HG02840 (cell line): ENCODE results near the gene LEPROT.
"Not testable (repeated sequence)": the region's sequence is repeated elsewhere in the genome, so short reads cannot be mapped to it uniquely, and the experiment has no call there.

Source experiments
- ATAC-seq: cut with Tn5 transposase; IDR thresholded peaks from one replicate; pipeline ENCODE4 v1.9.1; 2021; ENCODE audit warnings: mild to moderate bottlenecking, moderate library complexity, moderate number of reproducible peaks; ENCODE audit not compliant: unreplicated experiment, low FRiP score

Gene LEPROT

GRCh38 chr1:65420590-65421350 is at the start of gene LEPROT, which contains the start of gene LEPR:
LEPROT (plus strand) TSS chr1:65420668; CDS start chr1:65420725, 57 bp downstream.
LEPR (plus strand) TSS chr1:65420668; CDS start chr1:65565566, 144,898 bp downstream.
- peak; percentile 57 for ATAC-seq

DNA sequence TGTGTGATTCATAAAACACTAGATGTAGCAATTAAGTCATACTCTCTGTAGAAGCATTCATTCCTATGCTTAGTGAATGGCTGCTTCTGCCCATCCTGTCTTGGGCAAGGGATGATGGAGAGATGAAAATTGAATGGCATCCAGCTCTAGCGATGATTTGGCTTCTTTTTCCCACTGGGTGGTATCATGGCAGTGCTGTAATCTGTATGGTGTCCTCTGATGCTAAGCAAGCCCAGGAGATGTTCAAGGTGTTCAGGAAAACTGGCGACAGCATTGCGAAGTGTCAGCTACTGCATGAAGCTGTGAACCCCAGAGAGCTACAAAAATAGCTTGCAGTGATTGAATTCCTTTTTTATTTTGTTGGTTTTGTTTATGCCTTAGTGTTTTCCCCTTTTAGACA is 48.9 kb upstream of the LEPROT start:
- no peak for ATAC-seq

DNA sequence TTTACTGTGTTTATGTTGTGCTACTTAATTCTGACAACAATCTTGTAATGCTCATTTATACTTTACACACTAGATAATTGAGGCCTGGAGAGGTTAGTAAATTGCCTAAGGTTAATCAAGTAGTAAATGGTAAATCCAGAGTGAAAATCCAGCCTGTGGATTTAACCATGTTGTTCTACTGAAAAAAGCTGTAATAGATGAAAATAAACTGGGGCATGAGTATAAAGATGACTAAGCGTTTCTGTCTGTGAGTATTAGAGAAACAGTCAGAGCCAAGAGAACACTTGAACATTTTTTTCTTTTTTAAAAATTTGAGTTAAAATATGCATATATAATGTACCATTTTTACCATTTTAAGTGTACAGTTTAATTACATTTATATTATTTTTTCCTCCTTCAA is 47.9 kb upstream of the LEPROT start:
- ATAC-seq = no peak

GRCh38 chr1:65377496-65378246 is 42.8 kb upstream of the LEPROT start:
- no peak for ATAC-seq

DNA sequence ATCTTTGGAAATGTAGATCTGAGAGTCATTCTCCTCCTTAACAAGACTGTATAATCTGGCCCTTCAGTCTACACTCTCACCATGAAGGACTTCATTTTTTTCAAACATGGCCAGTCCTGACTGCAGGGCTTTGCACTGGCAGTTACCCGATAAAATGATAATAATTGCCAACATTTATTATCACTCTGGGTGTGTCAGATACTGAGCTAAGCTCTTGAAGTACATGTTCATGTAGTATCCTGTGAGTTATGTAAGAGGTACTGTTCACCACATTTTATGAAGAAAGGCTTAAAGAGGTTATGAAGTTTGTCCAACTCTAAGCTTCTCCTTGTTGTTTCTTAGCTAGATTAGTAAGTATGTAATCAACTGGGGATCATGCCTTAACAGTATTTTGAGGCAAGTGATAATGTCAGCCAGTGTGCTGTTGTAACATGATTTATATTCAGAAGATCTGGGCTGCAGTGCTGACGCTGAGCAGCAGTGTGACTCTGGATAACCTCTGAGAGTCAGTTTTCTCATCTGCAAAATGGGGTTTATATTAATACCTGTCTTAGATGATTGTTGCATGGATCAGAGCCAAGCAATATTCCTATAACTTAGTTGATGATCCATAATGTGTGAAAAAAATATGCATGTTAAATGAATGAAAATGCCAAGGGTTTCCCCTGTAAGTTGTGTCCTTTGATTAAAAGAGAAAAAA is 42.1 kb upstream of the LEPROT start:
- no peak for ATAC-seq

GRCh38 chr1:65384426-65384825 is 36.0 kb upstream of the LEPROT start:
- ATAC-seq = not testable (repeated sequence)

GRCh38 chr1:65386439-65386838 is 34.0 kb upstream of the LEPROT start:
- ATAC-seq = no peak

DNA sequence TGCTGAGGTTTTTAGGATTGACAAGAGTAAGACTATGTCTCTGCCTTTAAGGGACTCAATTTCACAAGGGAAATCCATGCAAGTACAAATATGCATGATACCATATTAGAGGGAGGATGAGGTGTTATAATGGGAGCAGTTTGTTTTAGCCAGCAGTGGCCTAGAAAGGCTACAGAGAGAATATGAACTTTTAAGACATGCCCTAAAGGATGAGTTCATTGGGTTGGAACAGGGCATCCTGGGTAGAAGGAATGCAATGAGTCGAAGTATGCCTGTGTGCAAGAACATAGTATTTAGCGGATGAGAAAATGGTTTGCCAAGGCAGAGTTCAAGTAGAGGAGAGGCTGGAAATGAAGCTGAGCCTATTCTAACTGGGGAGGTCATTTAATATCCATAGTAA is 32.6 kb upstream of the LEPROT start:
- no peak for ATAC-seq

- no peak for ATAC-seq
Measured at GRCh38 chr1:65388908-65389695, 31.4 kb upstream of the LEPROT start.

GRCh38 chr1:65392497-65392896 is 28.0 kb upstream of the LEPROT start:
- no peak for ATAC-seq

DNA sequence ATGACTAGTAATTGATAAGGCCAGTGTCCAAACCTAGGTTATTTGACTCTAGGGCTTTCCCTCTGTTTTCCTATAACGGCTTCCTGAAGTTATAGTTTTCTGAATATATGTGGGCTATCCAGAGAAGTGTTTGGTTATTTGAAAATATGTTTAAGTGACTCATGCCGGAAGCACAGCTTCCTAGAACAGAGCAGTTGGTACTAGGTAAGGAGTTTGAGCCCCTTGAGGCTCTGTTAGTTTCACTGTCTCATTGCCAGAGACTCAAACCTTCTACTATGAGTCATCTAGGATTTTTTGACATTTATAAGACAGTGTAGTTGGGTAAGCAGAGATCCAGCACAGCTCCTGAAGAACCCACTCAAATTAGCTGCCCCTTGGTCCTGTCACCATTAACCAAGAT is 27.1 kb upstream of the LEPROT start:
- ATAC-seq = peak; percentile 75

DNA sequence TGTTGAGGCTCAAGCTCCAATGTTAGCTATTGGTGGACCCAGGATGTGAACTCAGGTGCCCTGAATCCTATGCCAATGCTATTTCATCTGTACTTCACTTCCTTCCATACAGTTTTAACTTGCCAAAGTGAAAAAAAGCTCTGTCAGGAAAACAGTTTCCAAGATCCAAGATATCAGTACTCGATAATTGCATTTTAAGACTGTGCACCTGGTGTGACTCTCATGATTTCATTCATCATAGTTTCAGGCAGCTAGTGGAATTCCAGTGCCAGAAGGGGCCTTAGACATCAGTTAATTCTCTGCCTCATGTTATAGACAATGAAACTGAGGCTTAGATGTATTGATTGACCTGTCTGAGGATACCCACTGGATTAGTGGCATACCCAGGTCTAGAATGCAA is 26.5 kb upstream of the LEPROT start:
- no peak for ATAC-seq

- no peak for ATAC-seq
Measured at GRCh38 chr1:65395887-65396612, 24.4 kb upstream of the LEPROT start.

GRCh38 chr1:65398083-65398482 is 22.4 kb upstream of the LEPROT start:
- no peak for ATAC-seq

GRCh38 chr1:65399003-65399402 is 21.5 kb upstream of the LEPROT start:
- ATAC-seq = no peak

DNA sequence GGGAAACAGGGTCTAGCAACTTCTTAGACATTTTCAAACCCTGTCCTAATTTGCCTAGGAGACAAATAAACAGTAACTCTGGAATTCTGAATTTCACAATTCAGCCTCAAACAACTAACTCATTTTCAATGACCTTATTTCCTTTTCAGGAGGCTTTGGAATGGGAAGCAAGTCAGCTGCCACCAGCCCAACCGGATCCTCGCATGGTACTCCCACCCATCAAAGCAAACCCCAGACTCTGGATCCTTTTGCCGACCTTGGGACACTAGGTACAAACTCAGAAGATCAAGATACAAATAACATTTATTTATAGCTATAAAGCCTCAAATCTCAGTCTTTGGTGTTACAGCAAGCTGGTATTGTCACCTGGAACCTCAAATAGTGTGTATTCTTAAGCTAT is 18.9 kb upstream of the LEPROT start:
- no peak for ATAC-seq

DNA sequence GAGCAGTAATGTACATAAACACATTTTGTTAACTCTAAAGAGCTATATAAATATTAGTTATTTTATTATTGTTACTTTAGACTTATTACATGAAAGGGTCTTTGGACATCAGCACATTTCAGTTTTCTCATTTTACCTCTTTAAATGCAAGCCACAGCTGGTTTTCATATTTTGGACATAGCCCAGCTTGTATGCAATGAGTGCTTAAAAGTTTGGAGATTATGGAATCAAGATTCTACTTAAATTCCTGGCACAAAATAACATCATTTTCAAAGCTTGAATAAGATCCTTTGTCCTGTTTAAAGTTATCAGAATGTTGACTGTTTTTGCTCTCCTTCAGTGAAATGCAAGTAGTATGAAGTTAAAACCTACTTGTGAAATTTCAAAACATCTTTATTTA is 15.5 kb upstream of the LEPROT start:
- ATAC-seq = no peak

GRCh38 chr1:65407877-65408276 is 12.6 kb upstream of the LEPROT start:
- no peak for ATAC-seq

GRCh38 chr1:65409314-65409713 is 11.2 kb upstream of the LEPROT start:
- ATAC-seq = no peak

DNA sequence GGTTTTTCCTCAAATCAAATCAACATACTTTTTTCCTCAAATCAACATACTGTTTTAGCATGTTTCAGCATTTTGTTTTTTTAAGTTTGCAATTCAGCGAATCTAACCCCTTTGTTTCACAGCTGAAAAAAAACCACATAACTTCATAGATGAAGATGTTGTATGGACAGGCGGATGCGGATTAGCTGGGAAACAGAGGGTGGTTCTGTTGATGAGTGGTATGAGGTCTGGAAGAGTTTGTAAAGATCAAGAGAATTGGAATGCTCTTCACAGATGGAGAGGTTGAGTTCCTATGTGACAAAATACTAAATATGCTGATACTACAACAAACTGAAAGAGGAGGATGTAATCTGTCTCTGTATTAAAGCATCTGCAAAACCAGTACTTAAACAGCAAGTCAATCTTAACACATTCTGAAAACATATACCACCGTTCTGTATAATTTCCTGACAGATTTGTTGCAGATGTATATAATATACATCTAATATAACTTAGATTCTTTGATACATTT is 10.6 kb upstream of the LEPROT start:
- no peak for ATAC-seq
